NCI-H1105 (cell line): ENCODE results near the gene CAVIN2.

Source experiments
- DNase-seq: peaks from one replicate; lab custom pipeline; 2025; lab: John Stamatoyannopoulos, UW

CAVIN2 gene

DNA sequence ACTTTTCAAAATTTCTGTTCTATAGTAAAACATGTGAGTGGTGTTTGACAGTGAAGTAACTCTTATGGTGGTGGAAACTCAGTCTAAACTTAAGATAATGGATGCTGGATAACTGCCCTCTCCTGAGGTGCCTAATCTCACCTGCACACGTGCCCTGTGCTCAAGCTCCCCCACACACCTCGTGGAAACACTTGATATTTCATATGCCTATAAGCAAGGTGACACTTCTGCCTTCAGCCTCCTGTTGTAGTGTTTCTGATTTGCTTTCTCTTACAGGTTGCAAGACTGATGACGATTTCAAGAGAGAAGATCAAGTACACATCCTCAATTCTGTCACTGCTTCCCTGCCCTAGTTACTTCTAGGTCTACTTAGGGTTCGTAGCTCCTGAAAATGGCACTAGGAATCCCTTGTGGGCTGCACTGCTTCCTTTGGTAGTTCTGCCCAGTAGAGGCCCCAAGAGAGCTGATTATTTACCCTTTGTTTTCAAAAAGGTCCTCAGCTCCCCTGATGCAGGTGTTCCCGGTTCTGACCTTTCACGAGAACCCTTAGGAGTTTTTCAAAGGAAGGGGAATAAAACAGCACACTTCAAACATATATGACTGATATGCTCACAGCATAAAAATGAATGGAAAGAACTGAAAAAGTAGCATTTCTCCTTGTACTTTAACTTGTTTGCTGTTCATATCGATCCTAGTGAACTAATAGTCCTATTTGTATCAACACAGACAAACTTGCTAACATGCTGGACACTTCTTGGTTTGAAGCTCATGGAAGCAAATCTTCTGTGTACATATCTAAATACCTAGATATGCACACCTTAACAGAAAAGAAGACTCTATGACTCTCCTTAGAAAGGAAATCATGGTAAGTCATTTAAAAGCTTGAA, 6.7 kb downstream of the CAVIN2 start:
- no peak for DNase-seq

GRCh38 chr2:191838526-191838925, 8.4 kb downstream of the CAVIN2 start:
- no peak for DNase-seq

GRCh38 chr2:191836853-191837769, 9.8 kb downstream of the CAVIN2 start:
- no peak for DNase-seq

GRCh38 chr2:191836471-191836852, 10.4 kb downstream of the CAVIN2 start:
- DNase-seq, result no peak

DNA sequence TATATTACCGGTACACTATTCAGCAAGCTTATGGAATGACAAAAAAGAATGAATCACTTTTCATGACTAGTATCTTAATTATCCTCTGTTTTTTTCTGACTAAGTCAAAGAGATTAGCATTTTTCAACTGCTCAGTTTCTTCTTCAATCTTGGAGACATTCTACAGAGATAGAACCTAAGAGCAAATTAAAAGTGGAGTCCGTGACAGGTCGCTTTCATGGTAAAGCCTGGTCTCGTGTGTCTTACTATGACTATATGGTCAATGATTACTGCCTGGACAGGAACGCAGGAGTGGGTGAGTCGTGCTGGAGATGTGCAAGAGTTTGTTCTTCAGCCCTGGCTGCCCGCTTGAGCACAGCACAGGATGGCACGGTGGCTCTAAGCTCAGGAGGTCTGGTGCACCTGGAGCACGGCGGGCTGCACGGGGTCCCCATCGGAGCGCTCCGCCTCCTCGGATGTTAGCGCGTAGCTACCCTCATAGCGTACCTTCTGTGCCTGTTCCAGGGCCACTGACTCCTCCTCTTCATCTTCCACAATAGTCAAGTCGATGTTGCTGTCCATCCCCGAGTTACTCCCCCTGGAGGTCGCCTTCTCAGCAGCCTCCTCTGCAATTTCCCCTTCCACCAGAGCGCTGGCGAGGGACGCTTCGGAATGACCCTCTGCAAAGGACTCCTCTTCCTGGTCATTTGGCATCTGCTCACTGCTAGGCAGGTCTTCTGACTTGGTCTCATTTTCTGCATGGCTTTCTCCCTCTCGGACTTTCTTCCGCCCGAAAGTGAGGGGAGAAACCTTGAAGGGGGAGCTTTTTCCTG, 11.1 kb downstream of the CAVIN2 start:
- no peak for DNase-seq

DNA sequence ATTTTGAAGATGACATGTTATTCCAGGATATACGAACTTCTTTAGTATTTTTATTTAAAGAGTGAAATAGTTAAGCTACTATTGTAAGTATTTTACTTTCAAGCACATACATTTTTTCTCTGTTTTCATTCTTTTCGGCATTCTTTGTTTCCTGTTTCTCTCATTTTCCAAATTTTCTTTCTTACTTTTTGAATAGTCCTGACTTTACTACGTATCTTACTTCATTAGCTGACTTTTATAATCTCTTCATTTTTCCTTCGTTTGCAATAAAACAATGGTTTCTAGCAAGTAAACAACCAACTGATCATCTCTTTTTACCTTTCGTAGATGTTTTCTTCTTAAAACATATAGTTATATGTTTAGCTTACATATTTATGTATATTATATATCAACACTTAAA, 11.8 kb downstream of the CAVIN2 start:
- no peak for DNase-seq

GRCh38 chr2:191833356-191833755, 13.5 kb downstream of the CAVIN2 start:
- DNase-seq, result no peak

- DNase-seq, result no peak
Observed at GRCh38 chr2:191832668-191833067, 14.2 kb downstream of the CAVIN2 start.

DNA sequence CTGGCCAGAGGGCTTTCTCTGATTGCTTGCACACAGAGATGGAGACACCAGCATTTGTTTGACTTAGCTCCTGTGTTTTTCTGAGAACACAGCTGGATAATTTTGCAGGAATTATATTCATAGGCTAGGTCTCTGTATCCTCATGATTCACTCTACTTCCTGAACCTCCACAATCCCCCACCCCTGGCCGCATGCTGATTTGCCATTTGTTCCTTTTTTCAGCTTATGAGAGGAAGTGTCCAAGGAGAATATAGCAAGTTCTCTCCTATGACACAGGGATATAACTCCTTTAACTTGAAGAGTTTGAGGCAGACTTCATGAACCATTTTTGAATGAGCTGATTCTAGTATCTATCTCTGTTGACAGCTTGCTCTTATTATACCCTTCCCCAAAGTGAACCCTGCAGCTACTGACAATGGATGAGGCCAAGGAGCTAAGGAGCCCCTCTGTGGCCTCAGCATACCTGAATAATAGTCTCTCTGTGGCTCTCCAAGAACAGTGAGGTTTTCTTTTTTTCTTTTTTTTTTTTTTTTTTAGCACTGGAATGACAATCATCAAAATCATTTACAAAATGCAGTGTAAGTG, 15.4 kb downstream of the CAVIN2 start:
- no peak for DNase-seq

DNA sequence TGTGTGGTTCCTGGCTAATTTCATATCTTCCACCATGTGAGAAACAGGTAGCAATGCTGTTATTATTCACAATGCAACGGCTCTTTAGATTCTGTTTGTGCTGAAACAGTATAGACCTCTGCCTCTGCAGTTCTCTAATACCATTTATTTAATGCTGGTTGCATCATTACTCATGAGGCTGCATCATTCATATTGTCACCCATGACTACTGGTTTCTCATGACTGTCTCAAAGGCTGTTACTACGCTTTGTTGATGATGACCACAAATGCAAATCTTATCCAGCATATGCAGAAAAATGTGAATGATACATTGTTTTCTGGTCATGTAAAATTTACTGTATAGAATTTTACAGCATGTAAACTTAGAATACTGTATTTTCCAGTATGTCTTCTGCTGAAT, 22.5 kb downstream of the CAVIN2 start:
- no peak for DNase-seq

DNA sequence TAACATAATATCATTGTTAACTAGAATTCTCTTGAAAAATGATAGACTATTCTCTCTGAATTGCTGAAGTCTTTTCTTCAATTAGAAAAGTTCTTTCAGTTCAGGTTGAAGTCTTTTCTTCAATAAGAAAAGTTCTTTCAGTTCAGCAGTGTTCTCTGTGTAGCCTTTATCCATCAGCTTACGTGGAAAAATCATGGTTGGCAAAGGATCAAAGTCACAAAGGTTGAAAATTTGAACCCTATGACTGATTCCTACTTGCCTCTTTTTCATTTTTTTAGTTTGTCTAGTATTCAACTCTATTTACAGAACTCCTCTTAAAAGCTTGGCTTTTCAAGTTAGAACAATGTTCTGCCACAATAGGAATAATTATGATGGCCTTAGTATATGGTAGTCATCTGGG, 25.8 kb downstream of the CAVIN2 start:
- DNase-seq, result no peak

DNA sequence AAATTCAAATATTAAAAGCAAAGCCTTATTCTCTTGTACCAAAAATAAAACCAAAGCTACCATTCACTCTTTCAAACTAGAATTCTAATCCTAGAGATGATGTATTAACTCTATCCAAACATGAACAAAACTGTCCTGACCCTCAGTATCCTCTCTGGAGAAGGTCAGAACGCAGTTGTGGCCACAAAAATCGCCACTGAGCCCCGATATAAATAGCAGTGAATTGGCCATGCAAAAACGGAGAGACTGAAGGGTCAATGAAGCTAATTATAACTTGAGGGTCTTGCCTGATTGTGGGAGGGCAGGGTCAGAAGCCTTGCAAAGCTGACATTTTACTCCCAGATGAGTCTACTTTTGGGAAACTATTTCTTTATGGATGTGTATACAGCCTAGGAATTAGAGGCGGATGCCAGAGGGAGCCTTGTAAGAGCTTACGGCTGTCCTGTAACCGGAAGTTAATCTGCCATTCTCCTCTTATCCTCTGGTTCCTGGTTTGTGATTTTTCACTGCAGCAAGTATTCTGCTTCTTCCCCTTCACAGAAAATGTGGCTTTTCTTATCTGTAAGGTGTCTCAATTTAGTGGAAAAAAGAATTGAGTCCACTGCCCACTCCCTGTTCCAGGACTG, 28.1 kb downstream of the CAVIN2 start:
- no peak for DNase-seq

DNA sequence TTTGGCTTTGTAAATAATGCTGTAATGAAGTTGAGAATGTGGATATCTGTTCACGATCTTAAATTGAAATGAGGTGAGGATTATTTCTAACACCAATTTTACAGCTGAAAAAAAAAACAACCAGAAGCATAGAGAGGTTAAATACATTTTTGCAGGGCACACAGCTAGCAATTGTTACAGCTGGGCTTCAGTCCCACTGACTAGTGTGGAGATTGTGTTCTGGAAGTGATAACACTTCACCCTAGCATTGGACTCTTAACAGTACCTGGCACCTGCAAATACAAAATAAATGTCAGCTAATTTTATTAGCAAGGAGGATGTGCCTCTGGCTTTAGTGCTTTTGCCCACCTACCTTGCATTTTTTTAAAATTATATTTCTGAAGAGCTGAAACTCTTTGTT, 28.8 kb downstream of the CAVIN2 start:
- no peak for DNase-seq

DNA sequence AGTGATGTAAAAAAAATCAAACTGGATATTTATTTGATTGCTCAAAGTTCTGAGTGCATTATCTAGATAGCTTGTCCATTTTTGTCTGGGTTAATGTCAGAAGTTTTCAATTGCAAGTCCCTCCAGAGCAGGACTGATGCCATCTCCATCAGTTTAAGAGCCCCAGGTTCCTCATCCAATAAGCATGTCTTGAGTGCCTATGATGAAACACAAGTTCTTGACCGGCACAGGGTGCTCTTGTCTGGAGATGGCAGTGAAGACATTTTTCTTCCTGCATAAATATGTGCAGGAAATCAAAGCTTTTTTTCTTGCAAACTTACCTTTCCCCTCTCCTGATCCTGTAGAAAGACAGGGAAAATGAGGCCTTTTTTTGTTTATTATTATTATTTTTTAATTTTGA, 31.9 kb downstream of the CAVIN2 start:
- DNase-seq, result no peak

DNA sequence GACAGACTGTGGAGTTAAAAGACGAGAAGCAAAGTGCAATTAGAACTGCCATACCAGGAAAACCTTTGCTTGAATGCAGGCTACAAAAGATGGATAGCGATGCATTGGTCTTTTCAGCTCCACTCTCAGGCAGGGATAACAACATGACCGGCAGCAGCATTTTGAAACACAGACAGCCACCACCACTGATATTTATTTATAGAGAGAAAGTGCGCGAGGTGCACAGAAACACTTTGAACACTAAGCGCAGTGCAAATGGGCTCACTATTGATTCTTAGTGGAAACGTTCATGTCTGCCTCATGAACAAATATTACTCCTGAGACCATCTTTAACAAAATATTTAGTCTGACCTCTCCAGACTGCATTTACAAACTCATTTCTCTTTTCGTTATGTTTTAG, 32.9 kb downstream of the CAVIN2 start:
- DNase-seq, result no peak

GRCh38 chr2:191811807-191812602, 34.9 kb downstream of the CAVIN2 start:
- DNase-seq, result peak; percentile 30

- no peak for DNase-seq
Observed at GRCh38 chr2:191806396-191806795, 40.5 kb downstream of the CAVIN2 start.

GRCh38 chr2:191804766-191805165, 42.1 kb downstream of the CAVIN2 start:
- DNase-seq, result no peak

DNA sequence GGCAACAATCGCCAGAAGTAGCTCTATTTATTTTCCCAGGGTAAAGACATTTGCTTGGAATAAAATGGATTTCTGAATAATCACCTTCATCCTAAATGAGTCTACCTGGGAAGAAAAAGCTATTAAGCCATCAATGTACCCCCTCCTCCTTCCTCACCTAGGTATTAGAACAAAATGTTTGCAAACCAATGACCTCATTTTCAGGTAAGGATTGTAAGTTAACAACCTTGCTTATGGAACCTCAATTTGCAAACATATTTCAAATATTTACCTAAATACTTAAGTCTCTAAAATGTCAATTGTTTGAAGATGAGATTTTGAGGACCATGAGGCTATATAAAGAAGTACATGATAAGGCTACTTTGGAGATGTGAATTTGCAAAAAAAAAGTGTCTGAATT, 43.9 kb downstream of the CAVIN2 start:
- DNase-seq, result no peak

GRCh38 chr2:191802180-191802579, 44.7 kb downstream of the CAVIN2 start:
- DNase-seq, result no peak

- no peak for DNase-seq
Observed at GRCh38 chr2:191800874-191801273, 46.0 kb downstream of the CAVIN2 start.
